Caki2 (cell line): Measurements from ENCODE around the gene SP5. TPM values are rescaled to one million over a fixed set of nuclear protein-coding genes. Genes with fewer than 3 reads are reported as not detected.

Source experiments
- DNase-seq: peaks from one replicate; pipeline ENCODE4 v3.0.0-alpha.2; 2015; ENCODE audit warnings: low read depth
- in situ Hi-C: cut with HindIII; loops from 2 replicates; pipeline ENCODE4 v1.10.0; 2016; ENCODE audit warnings: low sequenced_read_pairs, low pct_unique_long_range_greater_than_20kb, mixed read lengths
- total RNA-seq: library from RNA; depleted of rRNA; stranded (reverse); fragments of >200 nt; shearing (Covaris generic); gene quantifications from 2 replicates; pipeline ENCODE4 v1.2.3, GENCODE V29; 2014; ENCODE audit warnings: low replicate concordance; rRNA removed

Gene SP5
- total RNA-seq, 1 experiment from 2014 or later: 1.8 TPM

GRCh38 chr2:170764880-170765261 is 49.7 kb downstream of the SP5 start:
- in situ Hi-C loops: no loop called here
- DNase-seq: no peak

- no peak for DNase-seq
- in situ Hi-C loops: no loop called here
These were observed 51.6 kb downstream of the SP5 start for GRCh38 chr2:170766693-170767092.

Other genes starting within 250 kb of the SP5 start
- gene ERICH2, start 55.0 kb downstream of the SP5 start, total RNA-seq: not detected in 2 replicates
- gene GAD1, start 101.5 kb downstream of the SP5 start, total RNA-seq: 4.4 and 5.6 TPM in 2 replicates
- 59.3 and 67.8 TPM in 2 replicates for gene GORASP2, start 213.9 kb downstream of the SP5 start, total RNA-seq